Coronary artery (tissue), 2 donors: Measurements from ENCODE around the gene RADIL.

Experiments
- DNase-seq: peaks from one replicate; pipeline ENCODE4 v3.0.0-alpha.2; 2017; ENCODE audit warnings: low spot score
- H3K27ac ChIP-seq, 2 donors: fragments of 200-600 bp; sonication (generic); one replicate each; pipeline ENCODE4 v1.5.1; 2016 to 2019
- H3K4me3 ChIP-seq: fragments of 200-600 bp; sonication (generic); 2 replicates; pipeline ENCODE4 v1.5.1; 2016; ENCODE audit warnings: mild to moderate bottlenecking, moderate library complexity
- CTCF ChIP-seq: fragments of 200-600 bp; sonication (generic); IDR thresholded peaks from one replicate; pipeline ENCODE4 v1.5.1; 2019; ENCODE audit warnings: antibody characterized with exemption

Gene RADIL

DNA sequence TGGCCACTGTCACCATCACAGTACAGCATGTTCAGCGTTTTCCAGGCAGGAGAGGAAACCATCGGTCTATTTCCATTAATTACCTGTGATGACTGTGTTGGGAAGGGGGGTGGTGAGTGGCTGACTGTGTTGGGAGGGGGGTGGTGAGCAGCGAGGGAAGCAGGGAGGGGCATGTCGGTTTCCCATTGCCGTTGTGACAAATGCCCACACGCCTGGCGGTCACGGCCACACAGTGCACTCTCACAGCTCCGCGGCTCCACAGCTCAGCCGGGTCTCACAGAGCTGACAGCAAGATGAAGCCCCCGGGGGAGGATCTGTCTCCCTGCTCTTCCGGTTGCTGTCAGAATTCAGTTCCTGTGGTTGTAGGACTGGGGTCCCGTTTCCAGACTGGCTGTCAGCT lies 69.1 kb downstream of the RADIL start:
- Histone ChIP-seq H3K27ac (no peak overlapping the region), H3K4me3 (no peak overlapping the region)
- DNase-seq: no peak
- TF ChIP-seq CTCF: no peak

GRCh38 chr7:4809666-4810065 lies 73.8 kb downstream of the RADIL start:
- Histone ChIP-seq H3K4me3 (no peak overlapping the region), H3K27ac (no peak overlapping the region)
- DNase-seq: no peak
- TF ChIP-seq CTCF: no peak

- DNase-seq: no peak
- Histone ChIP-seq H3K27ac (peak overlapping the region in 1 of 2 donors; percentile 62), H3K4me3 (peak overlapping the region; percentile 50)
- TF ChIP-seq CTCF: no peak
These were observed 74.4 kb downstream of the RADIL start for GRCh38 chr7:4809091-4809591.

DNA sequence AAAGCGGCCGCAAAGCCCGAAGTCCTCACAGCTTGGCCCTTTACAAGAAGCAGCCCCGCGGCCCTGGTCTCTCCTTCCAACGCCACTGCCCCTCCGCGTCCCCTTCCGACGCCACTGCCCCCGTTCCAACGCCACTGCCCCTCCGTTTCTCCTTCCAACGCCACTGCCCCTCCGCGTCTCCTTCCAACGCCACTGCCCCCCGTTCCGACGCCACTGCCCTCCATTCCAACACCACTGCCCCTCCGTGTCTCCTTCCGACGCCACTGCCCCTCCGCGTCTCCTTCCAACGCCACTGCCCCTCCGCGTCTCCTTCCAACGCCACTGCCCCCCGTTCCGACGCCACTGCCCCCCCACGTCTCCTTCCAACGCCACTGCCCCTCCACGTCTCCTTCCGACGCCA lies 75.0 kb downstream of the RADIL start:
- H3K27ac ChIP-seq: no peak overlapping the region
- TF ChIP-seq CTCF: no peak
- DNase-seq: no peak
- no peak overlapping the region for H3K4me3 ChIP-seq

GRCh38 chr7:4808026-4808425 lies 75.5 kb downstream of the RADIL start:
- no peak for DNase-seq
- Histone ChIP-seq H3K27ac (no peak overlapping the region), H3K4me3 (no peak overlapping the region)
- TF ChIP-seq CTCF: no peak

- Histone ChIP-seq H3K27ac (peak overlapping the region in 1 of 2 donors; percentile 9), H3K4me3 (no peak overlapping the region)
- no peak for TF ChIP-seq CTCF
- no peak for DNase-seq
These were observed 75.9 kb downstream of the RADIL start for GRCh38 chr7:4807598-4808016.

GRCh38 chr7:4806983-4807597 lies 76.4 kb downstream of the RADIL start:
- no peak for TF ChIP-seq CTCF
- Histone ChIP-seq H3K4me3 (no peak overlapping the region), H3K27ac (peak overlapping the region in 1 of 2 donors; percentile 9)
- no peak for DNase-seq
